Caki2 (cell line): ENCODE measurements around the gene NFKB2. TPM values are rescaled to one million over a fixed set of nuclear protein-coding genes. Genes with fewer than 3 reads are reported as not detected.
A peak's percentile ranks its signal among the peaks of the same experiment; 100 is the strongest.

Experiments used
- DNase-seq: peaks from one replicate; pipeline ENCODE4 v3.0.0-alpha.2; 2015; ENCODE audit warnings: low read depth
- in situ Hi-C: cut with HindIII; loops from 2 replicates; pipeline ENCODE4 v1.10.0; 2016; ENCODE audit warnings: low sequenced_read_pairs, low pct_unique_long_range_greater_than_20kb, mixed read lengths
- total RNA-seq: library from RNA; depleted of rRNA; stranded (reverse); fragments of >200 nt; shearing (Covaris generic); gene quantifications from 2 replicates; pipeline ENCODE4 v1.2.3, GENCODE V29; 2014; ENCODE audit warnings: low replicate concordance

Gene NFKB2
- total RNA-seq, 1 experiment from 2014 or later = 50.8 TPM

DNA sequence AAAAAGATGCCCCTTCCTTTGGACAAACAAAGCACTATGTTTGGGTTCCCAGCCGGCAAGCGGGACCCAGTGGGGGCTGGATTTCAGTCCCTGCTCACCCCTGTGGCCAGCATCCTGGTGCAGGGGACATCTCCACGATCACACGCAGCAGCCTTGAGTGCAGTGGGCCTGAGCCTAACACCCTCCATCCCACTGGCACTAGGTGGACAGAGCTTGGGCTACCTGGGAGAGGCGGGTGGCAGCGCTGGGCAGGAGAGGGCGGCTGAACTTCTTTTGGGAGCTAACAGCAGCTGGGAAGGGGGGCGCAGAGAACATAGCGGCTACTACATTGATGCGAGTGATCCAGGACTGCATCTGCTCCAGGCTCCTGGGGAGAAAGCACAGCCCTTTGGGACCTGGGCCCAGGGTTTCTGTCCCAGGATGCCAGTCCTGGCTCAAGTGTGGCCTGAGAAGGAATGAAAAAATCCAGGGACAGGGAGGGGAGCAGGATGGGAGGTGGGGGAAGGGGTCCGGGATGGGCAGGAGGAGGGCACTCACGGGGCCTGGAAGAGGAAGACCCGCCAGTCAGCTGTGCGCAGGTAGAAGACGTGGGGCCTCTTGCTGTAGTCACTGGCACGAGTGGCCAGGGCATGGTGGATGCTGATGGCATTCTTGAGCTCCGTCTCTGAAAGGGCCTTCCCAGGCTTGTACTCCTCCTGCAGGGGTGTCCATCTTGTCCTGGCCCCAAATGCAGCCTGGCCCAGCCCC is 9.0 kb downstream of the NFKB2 start:
- no peak for DNase-seq
- in situ Hi-C loops = no loop called here

DNA sequence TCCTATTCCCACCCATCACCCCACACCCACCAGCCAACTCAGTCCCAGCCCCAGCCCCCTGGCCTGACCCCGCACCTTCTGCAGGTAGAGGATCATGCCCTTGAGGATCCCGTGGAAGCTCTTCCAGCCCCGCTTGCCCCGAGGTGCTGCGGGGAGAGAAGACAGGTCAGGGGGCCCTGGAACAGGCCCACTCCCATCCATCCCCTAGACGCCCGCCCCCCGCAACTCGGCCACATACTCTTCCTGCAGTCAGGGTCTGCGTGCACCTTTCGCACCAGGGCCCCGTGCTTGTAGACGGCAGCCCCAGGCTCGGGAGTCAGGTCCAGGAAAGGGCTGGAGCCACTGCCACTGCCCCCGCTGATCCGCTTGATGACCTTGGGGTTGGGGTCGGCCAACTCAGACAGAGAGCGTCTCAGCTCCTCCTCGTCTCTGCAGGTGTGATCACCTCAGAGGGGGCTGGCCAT is 9.6 kb downstream of the NFKB2 start:
- no peak for DNase-seq
- in situ Hi-C loops = no loop called here

DNA sequence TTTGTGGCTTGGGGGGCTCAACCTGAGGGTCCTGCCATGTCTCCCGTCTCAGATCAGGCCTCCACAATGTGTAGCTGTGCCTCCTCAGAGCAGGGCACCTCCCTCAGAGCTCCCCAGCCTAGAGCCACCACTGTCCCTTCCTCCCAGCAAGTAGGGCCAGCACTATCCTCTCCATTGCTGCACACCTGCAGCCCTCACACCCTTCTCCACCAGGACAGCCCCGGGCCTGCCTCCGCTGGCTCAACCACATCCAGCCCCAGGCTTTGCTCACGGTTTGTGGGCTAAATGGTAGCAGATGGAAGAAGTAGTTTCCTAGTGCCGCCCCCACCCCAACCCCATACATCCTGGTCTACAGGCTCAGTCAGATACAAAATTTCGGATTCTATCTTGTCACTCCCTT is 10.1 kb downstream of the NFKB2 start:
- no peak for DNase-seq
- in situ Hi-C loops = no loop called here

DNA sequence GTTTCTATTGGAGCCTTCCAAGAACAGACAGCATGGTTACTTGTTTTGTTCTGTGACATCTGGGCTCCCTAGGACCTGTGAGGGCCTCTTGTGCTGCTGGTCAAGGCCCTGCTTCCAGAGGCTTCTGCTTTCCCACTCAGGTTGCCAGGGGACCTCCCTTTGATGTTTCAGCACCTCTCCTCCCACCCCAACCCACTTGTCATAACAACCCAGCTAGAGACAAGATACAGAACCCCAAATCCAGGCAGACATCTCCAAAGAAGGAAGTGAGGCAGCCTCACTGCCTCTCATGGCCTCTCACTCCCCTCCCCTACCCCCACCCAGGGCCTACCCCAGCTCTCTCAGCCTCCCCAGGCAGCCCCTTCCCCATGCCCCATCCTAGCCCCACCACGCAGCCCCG is 11.3 kb downstream of the NFKB2 start:
- no peak for DNase-seq
- in situ Hi-C loops = no loop called here

DNA sequence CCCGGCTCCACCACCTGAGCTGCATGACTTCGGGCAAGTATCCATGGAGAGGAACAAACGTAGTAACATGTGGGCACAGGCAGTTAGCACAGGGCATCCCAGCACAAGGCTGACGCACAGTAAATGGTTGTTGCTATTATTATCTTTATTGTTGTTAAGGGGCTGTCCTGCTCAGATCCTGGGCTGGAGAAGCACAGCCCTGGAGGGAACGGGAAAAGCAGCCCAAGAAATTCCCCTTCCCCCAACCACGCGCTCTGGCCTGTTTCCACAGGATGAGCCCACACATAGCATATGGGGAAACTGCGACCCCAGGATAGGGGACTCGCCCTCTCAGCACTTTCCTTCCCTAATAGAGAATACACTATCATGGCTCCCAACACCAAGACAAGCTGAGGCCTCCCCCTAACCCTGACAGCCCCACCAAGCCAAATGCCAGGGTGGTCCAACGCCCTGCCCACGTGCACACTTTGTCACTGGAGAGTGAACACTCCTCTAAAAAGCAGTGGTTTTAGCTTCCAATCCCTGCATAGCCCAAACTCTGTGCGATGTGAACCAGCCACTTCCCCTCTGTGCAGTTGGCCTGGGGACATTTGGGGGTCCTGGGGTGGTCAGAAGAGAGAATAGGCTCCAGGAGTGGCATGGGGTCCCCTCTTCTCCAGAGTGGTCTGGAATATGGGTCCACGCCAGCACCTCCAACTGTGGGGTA is 12.1 kb downstream of the NFKB2 start:
- DNase-seq = no peak
- in situ Hi-C loops = no loop called here

DNA sequence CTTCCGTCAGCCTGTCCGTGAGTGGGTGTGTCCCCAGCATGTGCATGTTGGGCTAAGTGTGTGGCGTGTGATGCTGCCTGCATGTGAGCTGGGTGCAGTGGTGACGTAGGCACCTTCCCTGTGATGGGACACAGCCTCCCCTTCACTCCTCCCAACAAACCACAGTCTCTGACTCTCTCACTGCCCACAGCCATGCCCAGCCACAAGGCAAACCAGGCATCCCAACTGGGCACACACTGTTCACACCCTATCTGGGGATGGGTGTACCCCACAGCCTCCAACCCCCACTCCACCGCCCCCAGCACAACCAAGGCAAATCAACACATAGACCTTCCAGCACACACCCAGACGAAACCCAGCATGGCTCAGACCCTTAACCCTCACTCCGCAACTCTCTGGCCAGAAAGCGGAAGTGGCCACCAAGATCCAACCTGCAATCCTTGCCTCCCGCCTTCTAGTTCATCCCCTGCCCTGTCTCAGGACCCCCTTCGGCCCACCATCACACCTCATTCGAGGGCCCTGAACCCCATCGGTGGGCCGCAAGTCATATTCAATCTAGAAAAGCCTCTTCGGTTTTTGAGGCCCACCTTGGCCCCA is 12.7 kb downstream of the NFKB2 start:
- DNase-seq = no peak
- in situ Hi-C loops = no loop called here

DNA sequence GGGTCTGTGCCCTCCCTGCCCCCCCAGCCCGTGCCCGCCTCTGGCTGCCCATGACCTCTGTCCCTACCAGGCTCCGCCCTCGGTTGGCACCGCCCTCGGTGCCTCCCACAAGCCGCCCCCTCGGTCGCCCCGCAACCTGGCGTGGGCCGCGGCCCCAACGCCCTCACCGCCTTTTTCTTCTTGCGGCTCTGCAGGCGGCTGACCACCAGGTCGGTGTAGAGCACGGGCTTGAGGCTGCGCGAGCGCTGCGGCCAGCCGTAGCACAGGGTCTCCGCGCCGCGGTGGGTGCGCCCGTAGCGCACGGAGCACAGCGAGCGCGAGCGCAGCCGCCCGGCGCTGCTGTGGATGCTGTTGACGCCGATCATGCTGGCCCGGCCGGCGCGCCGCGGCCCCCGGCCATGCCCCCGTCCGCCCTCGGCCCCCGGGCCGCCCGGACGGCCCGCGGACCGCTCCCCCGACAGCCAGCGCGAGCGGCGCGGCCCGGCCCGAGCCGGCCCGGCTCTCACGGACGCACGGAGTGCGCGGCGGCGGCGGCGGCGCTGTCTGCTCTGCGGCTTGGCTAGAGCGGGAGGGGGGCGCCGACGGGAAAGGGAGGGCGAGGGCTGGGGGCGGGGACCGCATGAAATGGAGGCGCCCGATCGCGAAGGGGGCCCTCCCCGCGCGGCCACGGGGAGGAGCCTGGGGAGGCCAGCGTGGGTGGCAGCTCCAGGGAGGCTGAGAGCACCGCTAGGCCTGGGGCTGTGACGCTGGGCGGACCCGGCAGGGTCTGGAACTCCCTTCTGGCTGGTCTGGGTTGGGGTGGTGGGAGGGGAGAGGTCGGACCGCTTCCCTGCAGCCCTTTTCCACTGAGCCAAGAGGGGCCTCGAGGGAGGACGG is 13.5 kb downstream of the NFKB2 start:
- peak; percentile 21 for DNase-seq
- in situ Hi-C loops = no loop called here

DNA sequence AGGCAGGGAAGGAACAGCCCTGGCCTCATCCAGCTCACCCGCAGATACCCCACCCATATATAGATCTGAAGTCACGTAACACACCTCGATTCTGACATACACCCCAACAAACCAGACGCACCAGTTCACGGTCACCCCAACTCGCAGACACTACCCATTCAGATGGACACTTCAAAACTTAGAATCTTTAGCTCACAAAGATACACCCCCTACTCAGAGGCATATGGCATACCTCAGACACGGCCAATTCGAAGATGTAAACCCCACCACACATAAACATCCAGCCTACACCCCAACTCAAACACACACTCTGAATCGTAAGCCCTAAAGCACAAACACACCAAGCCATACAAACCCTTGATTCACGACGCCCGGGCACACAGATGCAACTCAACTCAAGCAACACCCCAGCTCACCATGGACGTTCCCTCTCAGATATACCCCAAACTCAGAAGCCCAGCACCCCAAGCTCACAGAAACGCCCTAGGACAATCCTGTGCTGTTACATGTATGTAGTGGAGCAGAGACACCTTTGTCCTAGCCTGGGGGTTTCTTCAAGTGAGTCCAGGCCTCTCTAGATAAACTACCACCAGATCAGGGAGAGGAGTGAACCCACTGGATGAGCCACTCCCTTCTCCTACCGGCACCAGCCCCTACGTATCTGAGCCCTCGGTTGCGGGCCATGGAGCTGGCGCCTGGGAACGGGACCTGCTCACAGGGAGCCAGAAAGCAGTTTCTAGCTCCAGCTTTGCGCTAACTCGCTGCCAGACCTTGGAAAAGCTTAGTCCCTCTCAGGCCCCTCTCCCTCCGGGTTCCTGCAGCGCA is 14.3 kb downstream of the NFKB2 start:
- DNase-seq = no peak
- in situ Hi-C loops = no loop called here

DNA sequence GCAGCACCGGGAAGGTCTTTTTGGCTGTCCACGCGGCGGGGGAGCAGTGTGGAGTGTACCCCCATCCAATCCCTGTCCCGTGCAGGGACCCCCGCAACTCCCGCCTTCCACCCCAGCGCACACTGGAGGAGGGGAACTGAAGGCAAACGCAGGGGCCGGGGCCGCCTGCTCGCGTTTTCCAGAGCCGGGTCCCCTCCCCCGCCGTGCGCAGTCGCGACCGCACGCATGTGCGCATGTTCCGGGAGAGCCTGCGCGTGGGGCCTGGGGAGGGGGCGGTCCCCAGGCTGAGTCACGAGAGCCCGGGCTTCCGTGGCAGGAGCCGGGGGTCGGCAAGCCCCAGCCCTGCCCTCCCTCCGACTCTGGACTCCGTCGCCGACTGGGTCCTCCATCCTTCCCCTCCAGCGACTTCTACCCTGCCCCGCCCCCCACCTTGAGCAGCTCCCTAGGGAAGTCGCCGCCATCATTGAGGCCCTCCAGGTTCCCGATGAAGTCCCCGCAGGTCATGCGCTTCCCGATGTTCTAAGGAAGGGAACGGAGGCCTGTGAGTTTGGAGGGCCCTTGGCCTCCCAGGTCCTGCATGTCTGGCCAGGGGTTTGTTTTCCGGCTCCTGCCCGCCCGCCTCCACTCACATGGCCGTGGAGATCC is 15.0 kb downstream of the NFKB2 start:
- DNase-seq = no peak

DNA sequence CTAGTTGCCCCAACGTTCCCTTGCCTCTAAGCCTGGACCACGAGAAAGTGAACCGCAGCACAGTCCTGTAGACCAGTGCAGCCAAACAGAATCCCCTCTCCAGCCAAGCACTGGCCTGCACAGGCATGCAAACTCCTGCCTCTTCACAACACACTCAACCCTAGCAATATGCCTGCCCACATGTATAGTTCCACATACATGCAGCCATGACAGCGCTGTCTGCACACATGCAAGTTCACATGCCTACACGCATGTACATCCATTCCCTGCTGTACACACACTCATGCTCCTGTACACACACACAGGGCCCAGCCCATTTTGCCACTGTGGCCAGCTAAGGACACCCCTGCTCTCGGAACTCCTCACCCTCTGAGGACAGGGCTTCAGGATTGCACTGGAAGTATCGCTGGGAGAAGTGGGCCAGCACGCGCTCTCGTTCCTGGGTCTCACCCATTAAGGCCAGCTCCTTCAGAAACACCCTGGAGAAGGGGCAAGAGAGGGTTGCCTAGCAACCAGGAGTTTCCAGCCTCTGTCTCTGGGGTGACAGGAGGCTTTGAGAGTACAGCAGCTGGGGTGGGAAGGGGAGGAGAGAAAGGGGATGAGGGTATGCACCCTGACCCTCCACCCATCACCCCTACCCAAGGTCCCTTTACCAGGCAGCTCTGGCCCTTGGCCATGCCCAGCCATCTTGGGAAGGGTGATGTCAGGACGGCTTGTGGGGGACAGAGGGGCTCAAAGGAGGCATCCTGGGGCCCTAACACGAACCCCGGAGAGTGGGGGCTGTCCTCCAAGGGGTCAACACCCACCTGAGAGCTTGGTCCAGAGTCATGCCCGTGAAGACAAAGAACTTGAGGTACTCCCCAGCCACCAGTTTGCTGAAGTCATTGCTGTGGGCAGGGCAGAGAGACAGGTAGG is 16.1 kb downstream of the NFKB2 start:
- in situ Hi-C loops = no loop called here
- no peak for DNase-seq

More for the DNA sequence above, 15.0 kb downstream of the NFKB2 start:
- in situ Hi-C loops = no loop called here

DNA sequence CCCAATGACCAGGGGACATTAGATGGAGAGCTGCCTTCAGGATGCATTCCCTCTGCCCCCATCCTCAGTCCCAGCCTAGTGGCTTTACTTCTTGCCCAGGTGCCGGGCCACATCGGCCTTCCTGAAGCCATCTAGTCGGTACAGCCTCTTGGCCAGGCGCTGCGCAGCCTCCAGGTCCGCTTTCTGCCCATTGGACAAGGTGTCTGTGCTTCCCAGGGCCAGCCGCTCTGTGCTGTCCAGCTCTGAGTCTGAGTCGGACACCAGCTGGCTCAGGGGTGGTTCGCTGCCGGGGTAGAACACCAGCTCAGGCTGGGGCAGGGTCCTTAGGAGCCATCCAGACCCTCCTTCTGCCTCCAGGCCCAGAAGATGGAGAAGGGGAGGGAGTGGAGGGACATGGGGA is 16.8 kb downstream of the NFKB2 start:
- no peak for DNase-seq
- in situ Hi-C loops = no loop called here

DNA sequence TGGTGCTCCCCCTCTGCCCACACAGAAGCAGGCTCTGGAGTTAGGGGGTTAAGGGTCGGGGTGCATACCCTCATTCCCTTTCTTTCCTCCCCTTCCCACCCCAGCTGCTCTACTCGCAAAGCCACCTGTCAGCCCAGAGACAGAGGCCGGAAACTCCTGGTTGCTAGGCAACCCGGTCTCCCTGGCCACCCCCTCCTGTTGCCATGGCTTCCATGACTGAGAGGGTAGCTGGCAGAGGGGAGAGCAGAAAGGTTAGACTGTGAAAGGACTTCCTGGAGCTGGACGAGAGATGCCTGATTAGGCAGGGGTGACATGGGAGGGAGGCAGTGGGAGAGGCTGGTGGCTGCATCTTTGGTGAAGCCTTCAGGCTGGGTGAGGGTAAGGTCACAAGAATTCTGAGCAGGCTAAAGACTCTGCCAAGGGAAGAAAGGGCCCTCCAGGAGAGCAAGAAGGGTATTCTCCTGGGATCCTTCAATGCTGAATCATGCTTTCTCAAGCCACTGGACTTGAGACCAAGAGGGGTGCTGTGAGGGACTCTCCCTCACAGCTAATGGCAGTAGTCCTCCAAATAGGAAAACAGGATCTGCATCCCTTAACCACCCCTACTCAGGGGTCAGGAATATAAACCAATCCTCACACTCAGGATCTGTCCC is 17.7 kb downstream of the NFKB2 start:
- in situ Hi-C loops = no loop called here
- DNase-seq = peak; percentile 22

DNA sequence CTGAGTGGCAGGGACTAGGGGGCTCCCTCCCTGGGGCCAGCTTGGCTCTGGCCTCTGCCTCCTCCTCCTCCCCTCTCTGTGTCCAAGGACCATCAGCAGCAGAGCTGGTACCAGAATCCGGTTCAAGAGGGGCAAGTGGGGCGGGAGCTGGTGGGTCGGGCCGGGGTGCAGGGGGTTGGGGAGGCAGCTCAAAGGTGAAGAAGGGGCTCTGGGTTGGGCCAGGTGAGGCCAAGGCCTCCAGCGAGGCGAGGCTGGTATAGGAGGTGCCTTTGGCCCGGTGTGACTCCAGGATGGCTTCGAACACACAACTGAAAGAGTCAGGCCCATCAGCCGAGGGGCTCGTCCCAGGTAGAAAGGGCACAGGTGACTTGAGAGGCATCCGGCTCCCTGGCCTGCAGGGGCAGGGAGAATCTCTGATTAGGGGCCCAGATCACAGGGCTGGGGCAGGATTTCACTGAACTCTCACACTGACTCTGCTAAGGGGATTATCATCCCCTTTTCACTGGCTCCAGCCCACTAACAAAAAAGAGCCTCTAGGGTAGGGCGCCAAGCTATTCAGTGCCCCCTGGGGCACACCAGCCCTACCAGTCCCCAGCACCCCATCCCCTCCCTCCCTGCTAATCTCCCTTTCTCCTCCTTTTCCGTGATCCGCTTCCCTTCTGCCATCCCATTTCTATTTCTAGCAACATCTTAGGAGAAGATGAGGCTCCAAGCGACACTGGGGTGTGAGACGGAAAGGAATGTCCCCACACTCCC is 18.5 kb downstream of the NFKB2 start:
- DNase-seq = no peak
- in situ Hi-C loops = no loop called here

DNA sequence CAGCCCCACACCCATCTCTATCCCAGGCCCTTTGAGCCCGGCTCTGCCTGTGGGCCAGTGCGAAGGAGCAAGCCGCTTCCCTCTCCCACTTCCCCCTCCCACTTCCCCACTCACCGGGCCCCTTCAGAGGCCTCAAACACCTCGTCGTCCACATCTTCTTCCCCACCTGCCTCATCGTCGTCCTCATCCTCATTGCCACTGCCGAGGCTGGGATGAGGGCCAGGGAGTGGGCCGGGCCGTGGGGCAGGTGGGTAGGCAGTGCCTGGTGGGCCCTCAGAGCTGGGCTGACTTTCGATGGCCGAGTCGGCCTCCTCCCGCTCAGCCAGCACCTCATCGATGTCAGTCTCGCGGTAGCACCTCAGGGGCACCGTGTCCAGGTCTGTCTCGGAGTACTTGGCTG is 19.2 kb downstream of the NFKB2 start:
- no peak for DNase-seq
- in situ Hi-C loops = no loop called here

DNA sequence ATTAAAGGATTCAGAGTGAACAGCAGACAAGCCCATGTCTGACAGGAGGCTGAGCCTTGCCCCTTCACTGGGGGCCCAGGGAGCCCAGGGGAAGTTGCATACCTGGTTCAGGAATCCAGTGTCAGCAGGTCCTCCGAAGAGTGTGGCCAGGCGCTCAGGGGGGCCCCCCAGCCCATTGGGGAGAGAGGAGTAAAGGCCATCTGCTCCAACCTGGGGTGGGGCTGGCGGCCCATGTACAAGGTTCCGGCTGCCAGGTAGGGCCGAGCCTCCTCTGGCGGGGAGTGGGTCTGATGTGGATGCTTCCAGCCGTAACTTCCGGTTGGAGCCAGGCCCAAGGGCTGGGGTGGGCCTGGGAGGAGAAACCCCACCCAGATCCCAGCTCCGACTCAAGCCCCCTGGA is 20.8 kb downstream of the NFKB2 start:
- DNase-seq = no peak
- in situ Hi-C loops = no loop called here
